Spinal cord (tissue), 10 donors: ENCODE measurements around the gene PCAT6. TPM values are rescaled to one million over a fixed set of nuclear protein-coding genes. Genes with fewer than 3 reads are reported as not detected.
"Not testable (repeated sequence)": the region's sequence is repeated elsewhere in the genome, so short reads cannot be mapped to it uniquely, and the experiment has no call there.

Source experiments
- DNase-seq, 6 donors: peaks; one replicate each; pipeline versions ENCODE4 v3.0.0 to v3.0.0-alpha.2; 2013 to 2015; ENCODE audit warnings: low spot score in 6 of 6, low read depth in 4 of 6
- H3K27ac ChIP-seq: one replicate; pipeline ENCODE4 v1.5.1; 2013; ENCODE audit warnings: low read depth, low read length, control low read depth
- H3K27me3 ChIP-seq: one replicate; pipeline ENCODE4 v1.6.1; 2013; ENCODE audit warnings: low read length; ENCODE audit not compliant: control insufficient read depth, insufficient read depth
- H3K36me3 ChIP-seq: one replicate; pipeline ENCODE4 v1.6.1; 2013; ENCODE audit warnings: low read length; ENCODE audit not compliant: control insufficient read depth, insufficient read depth
- H3K4me1 ChIP-seq: one replicate; pipeline ENCODE4 v1.6.1; 2013; ENCODE audit warnings: low read length; ENCODE audit not compliant: control insufficient read depth, insufficient read depth
- H3K4me3 ChIP-seq: one replicate; pipeline ENCODE4 v1.5.1; 2013; ENCODE audit warnings: low read depth, low read length, control low read depth
- H3K9me3 ChIP-seq: one replicate; pipeline ENCODE4 v1.6.1; 2013; ENCODE audit warnings: low read length; ENCODE audit not compliant: control insufficient read depth, insufficient read depth
- WGBS: methylation state at CpG from one replicate; pipeline ENCODE4 v1.1.5; 2013; ENCODE audit warnings: missing lambda C conversion rate; ENCODE audit not compliant: insufficient coverage; 5-methylcytosine and 5-hydroxymethylcytosine counted together
- polyA plus RNA-seq, 2 donors: library from polyadenylated mRNA; unstranded; fragments of 120-200 nt; gene quantifications; one replicate each; pipeline ENCODE4 v1.2.1, GENCODE V29; 2013; ENCODE audit not compliant: insufficient read length in 2 of 2
- total RNA-seq, 2 donors: library from RNA; depleted of rRNA in 1 of 2; stranded (reverse); fragments of 120-200 nt in 1 of 2; fragments of >200 nt in 1 of 2; gene quantifications; one replicate each; pipeline versions ENCODE4 v1.2.3 to v1.2.4, GENCODE V29; 2013 to 2014
- donor health status: healthy.

Gene PCAT6
- total and polyA plus RNA-seq, 4 donors, result 0.88 to 6.9 (median 5.9) TPM; not detected in 1

- Histone ChIP-seq H3K4me3 (no peak overlapping the region), H3K27me3 (no peaks in the 10 kb centered on the region), H3K36me3 (no peaks in the 10 kb centered on the region), H3K9me3 (no peaks in the 10 kb centered on the region), H3K27ac (no peak overlapping the region), H3K4me1 (peaks cover 17% of the 10 kb centered on the region)
- WGBS, result 87% methylated on average over 9 of the region's 10 CpGs
- DNase-seq, result no peak
Measured at GRCh38 chr1:202815120-202815519, 4.4 kb downstream of the PCAT6 start.

- H3K9me3 ChIP-seq, result no peaks in the 10 kb centered on the region
- H3K36me3 ChIP-seq, result no peaks in the 10 kb centered on the region
- 86% methylated on average over 1 of the region's 1 CpG for WGBS
- no peak for DNase-seq
- H3K27ac ChIP-seq, result no peak overlapping the region
- H3K27me3 ChIP-seq, result no peaks in the 10 kb centered on the region
- no peaks in the 10 kb centered on the region for H3K4me1 ChIP-seq
- no peak overlapping the region for H3K4me3 ChIP-seq
Measured at GRCh38 chr1:202818819-202819218, 8.1 kb downstream of the PCAT6 start.

GRCh38 chr1:202821467-202821866 lies 10.7 kb downstream of the PCAT6 start:
- H3K36me3 ChIP-seq, result no peaks in the 10 kb centered on the region
- H3K27me3 ChIP-seq, result no peaks in the 10 kb centered on the region
- H3K9me3 ChIP-seq, result no peaks in the 10 kb centered on the region
- no peak for DNase-seq
- H3K4me3 ChIP-seq, result no peak overlapping the region
- no CpG with 5 or more reads among the region's 2 CpGs for WGBS
- no peaks in the 10 kb centered on the region for H3K4me1 ChIP-seq
- H3K27ac ChIP-seq, result no peak overlapping the region

- no peaks in the 10 kb centered on the region for H3K27me3 ChIP-seq
- WGBS, result 94% methylated on average over 7 of the region's 7 CpGs
- H3K27ac ChIP-seq, result no peak overlapping the region
- no peak for DNase-seq
- no peaks in the 10 kb centered on the region for H3K4me1 ChIP-seq
- no peak overlapping the region for H3K4me3 ChIP-seq
- H3K9me3 ChIP-seq, result no peaks in the 10 kb centered on the region
- H3K36me3 ChIP-seq, result no peaks in the 10 kb centered on the region
Measured at GRCh38 chr1:202825748-202826147, 15.0 kb downstream of the PCAT6 start.

DNA sequence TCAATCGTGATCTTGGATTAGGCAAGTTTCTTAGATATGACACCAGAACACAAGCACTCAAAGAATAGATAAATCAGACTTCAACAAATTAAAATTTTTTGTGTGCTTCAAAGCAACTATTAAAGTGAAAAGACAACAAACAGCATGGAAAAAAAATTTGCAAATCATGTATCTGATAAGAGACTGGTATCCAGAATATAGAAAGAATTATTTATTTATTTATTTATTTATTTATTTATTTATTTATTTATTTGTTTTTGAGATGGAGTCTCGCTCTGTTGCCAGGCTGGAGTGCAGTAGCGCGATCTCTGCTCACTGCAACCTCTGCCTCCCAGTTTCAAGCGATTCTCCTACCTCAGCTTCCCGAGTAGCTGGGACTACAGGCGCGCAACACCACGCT lies 18.5 kb downstream of the PCAT6 start:
- 96% methylated on average over 4 of the region's 9 CpGs for WGBS
- H3K36me3 ChIP-seq, H3K27me3 ChIP-seq, H3K27ac ChIP-seq, DNase-seq, H3K4me1 ChIP-seq, H3K9me3 ChIP-seq, H3K4me3 ChIP-seq: not testable (repeated sequence)

DNA sequence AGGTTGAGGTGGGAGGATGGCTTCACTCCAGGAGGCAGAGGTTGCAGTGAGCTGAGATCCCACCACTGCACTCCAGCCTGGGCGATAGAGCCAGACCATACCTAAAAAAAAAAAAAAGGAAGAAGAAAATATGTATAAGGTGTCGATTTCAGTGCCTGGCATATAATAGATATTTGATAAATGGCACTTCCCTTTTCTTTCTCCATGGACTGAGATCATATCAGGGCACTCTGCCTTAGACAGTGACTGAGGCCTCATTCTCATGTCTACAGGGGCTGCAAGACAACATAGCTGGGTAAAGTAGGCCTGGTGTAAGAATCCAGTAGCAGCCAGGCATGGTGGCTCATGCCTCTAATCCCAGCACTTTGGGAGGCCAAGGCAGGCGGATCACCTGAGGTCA lies 21.2 kb downstream of the PCAT6 start:
- DNase-seq, result no peak
- Histone ChIP-seq H3K4me3 (no peak overlapping the region), H3K27ac (no peak overlapping the region), H3K9me3 (no peaks in the 10 kb centered on the region), H3K4me1 (no peaks in the 10 kb centered on the region), H3K27me3 (no peaks in the 10 kb centered on the region), H3K36me3 (no peaks in the 10 kb centered on the region)
- 100% methylated on average over 1 of the region's 3 CpGs for WGBS

GRCh38 chr1:202834771-202835547 lies 24.2 kb downstream of the PCAT6 start:
- no peaks in the 10 kb centered on the region for H3K4me1 ChIP-seq
- no peaks in the 10 kb centered on the region for H3K27me3 ChIP-seq
- WGBS, result 82% methylated on average over 5 of the region's 10 CpGs
- H3K27ac ChIP-seq, result no peak overlapping the region
- no peak overlapping the region for H3K4me3 ChIP-seq
- DNase-seq, result no peak
- no peaks in the 10 kb centered on the region for H3K9me3 ChIP-seq
- H3K36me3 ChIP-seq, result no peaks in the 10 kb centered on the region

DNA sequence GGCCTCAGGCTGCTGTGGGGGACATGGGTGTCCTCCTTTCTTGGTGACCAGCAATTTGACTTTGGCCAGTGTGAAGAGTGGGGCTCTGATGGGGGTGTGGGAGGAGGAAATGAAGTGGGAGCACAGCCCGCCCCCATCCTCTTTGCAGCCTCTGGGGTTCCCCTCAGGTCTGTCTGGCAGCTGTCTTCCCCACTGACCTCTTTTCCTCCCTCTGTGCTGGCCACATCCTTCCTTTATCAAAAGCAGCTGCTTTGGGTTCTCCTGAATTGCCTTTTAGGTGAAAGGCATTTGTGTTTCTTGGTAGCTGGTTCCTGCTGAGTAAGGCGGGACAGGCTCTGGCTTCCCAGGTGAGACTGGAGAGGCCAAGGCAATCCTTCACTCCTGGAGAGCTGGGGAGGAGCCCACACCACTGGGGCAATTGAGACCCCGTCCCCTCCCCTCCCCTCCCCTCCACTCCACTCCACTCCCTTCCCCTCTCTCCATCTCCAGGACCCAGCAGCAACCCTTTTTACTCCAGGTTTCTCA lies 24.9 kb downstream of the PCAT6 start:
- Histone ChIP-seq H3K4me3 (no peak overlapping the region), H3K36me3 (no peaks in the 10 kb centered on the region), H3K27ac (no peak overlapping the region), H3K27me3 (no peaks in the 10 kb centered on the region), H3K4me1 (no peaks in the 10 kb centered on the region), H3K9me3 (no peaks in the 10 kb centered on the region)
- WGBS, result 30% methylated on average over 2 of the region's 3 CpGs
- DNase-seq, result no peak

GRCh38 chr1:202836623-202837403 lies 26.1 kb downstream of the PCAT6 start:
- H3K9me3 ChIP-seq, result no peaks in the 10 kb centered on the region
- no peaks in the 10 kb centered on the region for H3K4me1 ChIP-seq
- no peak overlapping the region for H3K27ac ChIP-seq
- no peaks in the 10 kb centered on the region for H3K36me3 ChIP-seq
- no peaks in the 10 kb centered on the region for H3K27me3 ChIP-seq
- H3K4me3 ChIP-seq, result no peak overlapping the region
- DNase-seq, result no peak
- 89% methylated on average over 4 of the region's 5 CpGs for WGBS
